Gastrocnemius medialis (tissue), 4 donors: ENCODE measurements around the gene CCR9. TPM values are rescaled to one million over a fixed set of nuclear protein-coding genes. Genes with fewer than 3 reads are reported as not detected.

Source experiments
- ATAC-seq, 2 donors: fragments of 150-250 bp; one replicate each; pipeline ENCODE4 v1.9.1; 2016
- DNase-seq, 2 donors: peaks; one replicate each; pipeline ENCODE4 v3.0.0-alpha.2; 2019
- H3K27ac ChIP-seq, 4 donors: fragments of 200-600 bp; sonication (generic); 1 replicate in 1 of 4; 2 replicates in 3 of 4; pipeline ENCODE4 v1.5.1; 2016 to 2018; ENCODE audit warnings: mild to moderate bottlenecking in 2 of 4, moderate library complexity in 1 of 4
- H3K27me3 ChIP-seq, 3 donors: fragments of 200-600 bp; sonication (generic) in 2 of 3; 1 replicate in 1 of 3; 2 replicates in 2 of 3; pipeline versions ENCODE4 v1.5.1 to v1.6.0; 2016 to 2019; ENCODE audit warnings: mild to moderate bottlenecking in 1 of 3, moderate library complexity in 1 of 3
- H3K36me3 ChIP-seq, 2 donors: fragments of 200-600 bp; sonication (generic) in 1 of 2; one replicate each; pipeline ENCODE4 v1.5.1; 2017 to 2018
- H3K4me1 ChIP-seq, 2 donors: fragments of 200-600 bp; sonication (generic) in 1 of 2; one replicate each; pipeline ENCODE4 v1.5.1; 2016 to 2017; ENCODE audit warnings: mild to moderate bottlenecking in 2 of 2
- H3K4me3 ChIP-seq, 4 donors: fragments of 200-600 bp; sonication (generic) in 3 of 4; 1 replicate in 1 of 4; 2 replicates in 3 of 4; pipeline ENCODE4 v1.5.1; 2016 to 2019; ENCODE audit warnings: mild to moderate bottlenecking in 2 of 4
- H3K9me3 ChIP-seq, 3 donors: fragments of 200-600 bp; sonication (generic) in 2 of 3; 1 replicate in 1 of 3; 2 replicates in 2 of 3; pipeline ENCODE4 v1.5.1; 2016 to 2019
- CTCF ChIP-seq, 5 experiments: fragments of 450-650 bp in 3 of 5; fragments of 200-600 bp in 2 of 5; sonication (generic) in 2 of 5; IDR thresholded peaks in 4 of 5; conservative IDR thresholded peaks in 1 of 5; 1 replicate in 4 of 5; 2 replicates in 1 of 5; pipeline ENCODE4 v1.5.1; 2016 to 2019; ENCODE audit warnings: antibody characterized with exemption in 5 of 5, mild to moderate bottlenecking in 3 of 5, moderate library complexity in 3 of 5
- POLR2A ChIP-seq, 2 donors: fragments of 450-650 bp; IDR thresholded peaks; one replicate each; pipeline ENCODE4 v1.6.1; 2017; ENCODE audit warnings: antibody characterized with exemption in 2 of 2, mild to moderate bottlenecking in 2 of 2, moderate library complexity in 2 of 2
- in situ Hi-C, 4 donors: fragments of 200-750 bp; cut with MboI; loops; one replicate each; pipeline versions ENCODE4 v1.15.0 to v1.8.0; 2017; ENCODE audit warnings: low sequenced_read_pairs in 4 of 4
- intact Hi-C: fragments of 100-400 bp; cut with DNase I; formaldehyde crosslinking; loops from one replicate; pipeline ENCODE4 v1.15.1; 2023; ENCODE audit warnings: low total_unique reads
- total RNA-seq, 4 donors: library from RNA; depleted of rRNA; stranded (reverse); fragments of >200 nt; gene quantifications; one replicate each; pipeline versions ENCODE4 v1.1.0 to v1.2.3, GENCODE V29; 2016

Gene CCR9
- total RNA-seq, 4 donors from 2014 or later: 0.09 to 0.13 TPM; not detected in 2

GRCh38 chr3:45895686-45896468, 9.5 kb downstream of the CCR9 start:
- no peak for ATAC-seq

GRCh38 chr3:45896956-45897355, 10.6 kb downstream of the CCR9 start:
- Histone ChIP-seq H3K9me3 (no peaks in the 10 kb centered on the region), H3K27me3 (no peaks in the 10 kb centered on the region), H3K36me3 (peaks cover 0 to 2% of the 10 kb centered on the region in 2 donors), H3K27ac (no peak overlapping the region), H3K4me3 (no peak overlapping the region), H3K4me1 (no peaks in the 10 kb centered on the region)
- TF ChIP-seq POLR2A (IDR thresholded peaks at IDR 0.05) (no peak), CTCF (IDR thresholded peaks at IDR 0.05 in 4 of 5, conservative IDR thresholded peaks at IDR 0.05 in 1 of 5) (no peak)
- DNase-seq: no peak
- intact Hi-C loops: no loop called here
- in situ Hi-C loops: no loop called here
- ATAC-seq: no peak

More at GRCh38 chr3:45895686-45896468, 9.5 kb downstream of the CCR9 start:
- Histone ChIP-seq H3K9me3 (no peaks in the 10 kb centered on the region), H3K4me3 (no peak overlapping the region), H3K27ac (no peak overlapping the region), H3K36me3 (no peaks in the 10 kb centered on the region), H3K27me3 (no peaks in the 10 kb centered on the region), H3K4me1 (no peaks in the 10 kb centered on the region)
- no peak for TF ChIP-seq CTCF (IDR thresholded peaks at IDR 0.05 in 4 of 5, conservative IDR thresholded peaks at IDR 0.05 in 1 of 5)
- no peak for TF ChIP-seq POLR2A (IDR thresholded peaks at IDR 0.05)
- in situ Hi-C loops: no loop called here
- intact Hi-C loops: no loop called here
- DNase-seq: no peak

GRCh38 chr3:45904931-45905330, 18.6 kb downstream of the CCR9 start:
- Histone ChIP-seq H3K4me1 (peaks cover 3 to 19% of the 10 kb centered on the region in 2 donors), H3K4me3 (no peak overlapping the region), H3K27ac (no peak overlapping the region), H3K9me3 (no peaks in the 10 kb centered on the region), H3K36me3 (peaks cover 0 to 3% of the 10 kb centered on the region in 2 donors), H3K27me3 (no peaks in the 10 kb centered on the region)
- in situ Hi-C loops (loop anchor here in 3 of 4 donors (25.0 kb wide), 1 partner anchor 143 kb away; no protein-coding TSS in a partner anchor), intact Hi-C loops (no loop called here)
- TF ChIP-seq POLR2A (IDR thresholded peaks at IDR 0.05) (no peak), CTCF (IDR thresholded peaks at IDR 0.05 in 4 of 5, conservative IDR thresholded peaks at IDR 0.05 in 1 of 5) (no peak)
- no peak for ATAC-seq
- no peak for DNase-seq

GRCh38 chr3:45905755-45906154, 19.4 kb downstream of the CCR9 start:
- intact Hi-C loops: loop anchor here (2.0 kb wide), 1 partner anchor 145 kb away; no protein-coding TSS in a partner anchor
- Histone ChIP-seq H3K9me3 (no peaks in the 10 kb centered on the region), H3K4me1 (peaks cover 3 to 19% of the 10 kb centered on the region in 2 donors), H3K27ac (no peak overlapping the region), H3K4me3 (no peak overlapping the region), H3K36me3 (peaks cover 0 to 3% of the 10 kb centered on the region in 2 donors), H3K27me3 (no peaks in the 10 kb centered on the region)
- DNase-seq (no peak), ATAC-seq (no peak)
- in situ Hi-C loops: loop anchor here in 3 of 4 donors (25.0 kb wide), 1 partner anchor 143 kb away; no protein-coding TSS in a partner anchor
- TF ChIP-seq POLR2A (IDR thresholded peaks at IDR 0.05) (no peak), CTCF (IDR thresholded peaks at IDR 0.05 in 4 of 5, conservative IDR thresholded peaks at IDR 0.05 in 1 of 5) (no peak)
